Osteocyte (in vitro differentiated cells): ENCODE measurements around the gene PAPSS2. TPM values are rescaled to one million over a fixed set of nuclear protein-coding genes. Genes with fewer than 3 reads are reported as not detected.
"Not testable (repeated sequence)": the region's sequence is repeated elsewhere in the genome, so short reads cannot be mapped to it uniquely, and the experiment has no call there.

Source experiments
- DNase-seq: peaks from one replicate; pipeline ENCODE4 v3.0.0; 2021; ENCODE audit warnings: mixed read lengths; ENCODE audit not compliant: unreplicated experiment; ENCODE audit errors: extremely low spot score
- H3K27ac Mint-ChIP-seq: one replicate; pipeline ENCODE4 v1.8.0; 2021; ENCODE audit warnings: mild to moderate bottlenecking, mixed read lengths; ENCODE audit not compliant: unreplicated experiment
- H3K27me3 Mint-ChIP-seq: one replicate; pipeline ENCODE4 v1.8.0; 2021; ENCODE audit warnings: mixed read lengths; ENCODE audit not compliant: unreplicated experiment
- H3K36me3 Mint-ChIP-seq: one replicate; pipeline ENCODE4 v1.8.0; 2021; ENCODE audit warnings: mixed read lengths; ENCODE audit not compliant: unreplicated experiment
- H3K4me1 Mint-ChIP-seq: one replicate; pipeline ENCODE4 v1.8.0; 2021; ENCODE audit warnings: mixed read lengths; ENCODE audit not compliant: unreplicated experiment
- H3K4me3 Mint-ChIP-seq: one replicate; pipeline ENCODE4 v1.8.0; 2021; ENCODE audit warnings: mild to moderate bottlenecking, moderate library complexity, mixed read lengths; ENCODE audit not compliant: unreplicated experiment
- H3K9me3 Mint-ChIP-seq: one replicate; pipeline ENCODE4 v1.8.0; 2021; ENCODE audit warnings: mixed read lengths; ENCODE audit not compliant: unreplicated experiment
- CTCF ChIP-seq: fragments of 200-600 bp; sonication (generic); IDR thresholded peaks from 2 replicates; pipeline ENCODE4 v1.5.0; 2021; ENCODE audit warnings: antibody characterized with exemption, mild to moderate bottlenecking, moderate library complexity
- long read RNA-seq: library from polyadenylated mRNA; unstranded; transcript quantifications from one replicate; pipeline ENCODE4 v2.0.0, GENCODE V29; 2021
- total RNA-seq: library from RNA; stranded (reverse); gene quantifications from 2 replicates; pipeline ENCODE4 v1.2.1, GENCODE V29; 2021

Gene PAPSS2
- total RNA-seq: 18.5 and 21.9 TPM in 2 replicates
- long read RNA-seq, transcript PAPSS2-201 (12 exons, 3,949 nt): major isoform, 25 of 44 reads
- long read RNA-seq, partial matches to known transcripts: 13 of 44 reads
- long read RNA-seq, other reads (novel, unspliced or antisense): 6 of 44 reads

- H3K9me3 Mint-ChIP-seq: no peaks in the 10 kb centered on the region
- DNase-seq: peak; percentile 87
- peaks cover 48% of the 10 kb centered on the region for H3K4me1 Mint-ChIP-seq
- H3K36me3 Mint-ChIP-seq: no peaks in the 10 kb centered on the region
- H3K27me3 Mint-ChIP-seq: no peaks in the 10 kb centered on the region
- peak within 1 kb of the TSS; percentile 83 for H3K4me3 Mint-ChIP-seq
- peak within 1 kb of the TSS; percentile 79 for H3K27ac Mint-ChIP-seq
- peak; percentile 39 for TF ChIP-seq CTCF
These were observed at the start of gene PAPSS2 for GRCh38 chr10:87659571-87660483. Gene PAPSS2, plus strand, starts transcription at chr10:87659878. Its CDS starts 104 bp downstream, at chr10:87659982.

DNA sequence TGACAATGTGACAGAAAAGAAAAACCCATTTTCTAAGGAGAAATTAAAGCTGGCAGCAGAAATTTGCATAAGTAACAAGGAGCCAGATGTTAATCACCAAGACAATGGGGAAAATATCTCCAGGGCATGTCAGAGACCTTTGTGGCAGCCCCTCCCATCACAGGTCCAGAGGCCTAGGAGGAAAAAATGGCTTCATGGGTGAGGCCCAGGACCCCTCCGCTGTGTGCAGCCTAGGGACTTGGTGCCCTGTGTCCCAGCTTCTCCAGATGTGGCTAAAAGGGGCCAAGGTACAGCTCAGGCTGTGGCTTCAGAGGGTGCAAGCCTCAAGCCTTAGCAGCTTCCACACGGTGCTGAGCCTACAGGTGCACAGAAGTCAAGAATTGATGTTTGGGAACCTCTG, 48.3 kb upstream of the PAPSS2 start:
- not testable (repeated sequence) for DNase-seq, H3K9me3 Mint-ChIP-seq, H3K27ac Mint-ChIP-seq, H3K27me3 Mint-ChIP-seq, H3K36me3 Mint-ChIP-seq, H3K4me3 Mint-ChIP-seq
- peaks cover 18% of the 10 kb centered on the region for H3K4me1 Mint-ChIP-seq

GRCh38 chr10:87612115-87612514, 47.6 kb upstream of the PAPSS2 start:
- Mint-ChIP-seq H3K27ac (no peak overlapping the region), H3K4me3 (no peak overlapping the region), H3K27me3 (peaks cover 4% of the 10 kb centered on the region), H3K9me3 (peaks cover 5% of the 10 kb centered on the region), H3K4me1 (peaks cover 18% of the 10 kb centered on the region), H3K36me3 (no peaks in the 10 kb centered on the region)
- no peak for TF ChIP-seq CTCF
- no peak for DNase-seq

DNA sequence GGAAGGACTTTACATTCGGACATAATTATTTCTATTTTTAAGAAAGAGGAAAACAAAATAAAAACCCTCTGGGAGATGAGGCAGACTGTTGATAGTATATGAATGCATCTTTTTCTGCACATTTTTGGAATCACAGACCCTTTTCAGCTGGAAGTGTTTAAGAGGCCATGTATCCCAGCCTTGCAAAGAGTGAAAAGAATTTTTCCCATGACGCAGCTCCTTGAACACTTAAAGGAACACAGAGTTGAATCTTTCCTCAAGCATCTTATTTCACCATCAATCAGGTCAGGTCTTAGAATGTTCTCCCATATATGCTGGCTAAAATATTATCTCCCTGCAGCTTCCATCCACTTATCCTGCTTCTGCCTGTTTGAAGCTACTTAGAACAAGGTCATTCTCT, 45.9 kb upstream of the PAPSS2 start:
- Mint-ChIP-seq H3K36me3 (no peaks in the 10 kb centered on the region), H3K9me3 (peaks cover 5% of the 10 kb centered on the region), H3K27me3 (peaks cover 9% of the 10 kb centered on the region), H3K4me3 (no peak overlapping the region), H3K4me1 (peaks cover 19% of the 10 kb centered on the region), H3K27ac (peak overlapping the region; percentile 3)
- TF ChIP-seq CTCF: no peak
- no peak for DNase-seq

GRCh38 chr10:87615856-87616255, 43.8 kb upstream of the PAPSS2 start:
- no peaks in the 10 kb centered on the region for H3K36me3 Mint-ChIP-seq
- H3K27ac Mint-ChIP-seq: no peak overlapping the region
- DNase-seq: no peak
- peaks cover 22% of the 10 kb centered on the region for H3K4me1 Mint-ChIP-seq
- peaks cover 2% of the 10 kb centered on the region for H3K9me3 Mint-ChIP-seq
- TF ChIP-seq CTCF: no peak
- no peak overlapping the region for H3K4me3 Mint-ChIP-seq
- H3K27me3 Mint-ChIP-seq: peaks cover 17% of the 10 kb centered on the region
